K562 (cell line): ENCODE measurements around the gene SP2.

Experiments
- BCLAF1 ChIP-seq, 2 experiments: fragments of 450-650 bp in 1 of 2; IDR thresholded peaks; 2 replicates each; pipeline ENCODE4 v1.6.1; 2011 to 2017; ENCODE audit warnings: low read depth in 2 of 2, antibody characterized with exemption in 1 of 2, borderline replicate concordance in 1 of 2, low read length in 1 of 2, mild to moderate bottlenecking in 1 of 2, mixed read lengths in 1 of 2; ENCODE audit not compliant: control insufficient read depth in 1 of 2
- CTCF ChIP-seq, 3 experiments: IDR thresholded peaks in 2 of 3; conservative IDR thresholded peaks in 1 of 3; 2 replicates each; pipeline ENCODE4 v1.5.1; 2011 to 2012; ENCODE audit warnings: low read length in 3 of 3, mild to moderate bottlenecking in 3 of 3, control low read depth in 2 of 3, improper control_type of control experiment in 1 of 3, inconsistent platforms in 1 of 3, low read depth in 1 of 3, mixed read lengths in 1 of 3, moderate library complexity in 1 of 3; ENCODE audit not compliant: insufficient read depth in 2 of 3
- MLX ChIP-seq, 2 experiments: fragments of 450-650 bp in 1 of 2; sonication (generic) in 1 of 2; formaldehyde crosslinking; conservative IDR thresholded peaks; 2 replicates each; pipeline versions ENCODE4 v1.4.0 to v1.8.1; 2020 to 2022; ENCODE audit warnings: mild to moderate bottlenecking in 1 of 2, missing genetic modification reagents in 1 of 2
- POLR2A ChIP-seq: fragments of 450-650 bp; conservative IDR thresholded peaks from 2 replicates; pipeline ENCODE4 v1.6.1; 2016
- TF ChIP-seq, protein P1 (sequence below): sonication (generic); formaldehyde crosslinking; IDR thresholded peaks from 2 replicates; pipeline ENCODE4 v1.8.0; 2022; ENCODE audit warnings: missing genetic modification reagents, mild to moderate bottlenecking, moderate library complexity, borderline replicate concordance
- TF ChIP-seq, protein P2 (sequence below): fragments of 250-450 bp; sonication (Bioruptor Pico); IDR thresholded peaks from 2 replicates; pipeline ENCODE4 v1.4.0; 2020; ENCODE audit warnings: mild to moderate bottlenecking, moderate library complexity, borderline replicate concordance

GRCh38 chr17:47937941-47938340, 41.9 kb downstream of the SP2 start:
- TF ChIP-seq, protein P1, sequence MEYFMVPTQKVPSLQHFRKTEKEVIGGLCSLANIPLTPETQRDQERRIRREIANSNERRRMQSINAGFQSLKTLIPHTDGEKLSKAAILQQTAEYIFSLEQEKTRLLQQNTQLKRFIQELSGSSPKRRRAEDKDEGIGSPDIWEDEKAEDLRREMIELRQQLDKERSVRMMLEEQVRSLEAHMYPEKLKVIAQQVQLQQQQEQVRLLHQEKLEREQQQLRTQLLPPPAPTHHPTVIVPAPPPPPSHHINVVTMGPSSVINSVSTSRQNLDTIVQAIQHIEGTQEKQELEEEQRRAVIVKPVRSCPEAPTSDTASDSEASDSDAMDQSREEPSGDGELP, result no peak
- TF ChIP-seq BCLAF1 (IDR thresholded peaks at IDR 0.05; ENCODE audit: borderline replicate concordance in 1 of 2, control insufficient read depth in 1 of 2, low read depth in 2 of 2, low read length in 1 of 2) (no peak), MLX (CRISPR knock-in tag; conservative IDR thresholded peaks at IDR 0.05) (no peak), CTCF (IDR thresholded peaks at IDR 0.05 in 2 of 3, conservative IDR thresholded peaks at IDR 0.05 in 1 of 3; ENCODE audit: insufficient read depth in 2 of 3, low read depth in 1 of 3, low read length in 3 of 3) (no peak), POLR2A (no peak)
- TF ChIP-seq, protein P2, sequence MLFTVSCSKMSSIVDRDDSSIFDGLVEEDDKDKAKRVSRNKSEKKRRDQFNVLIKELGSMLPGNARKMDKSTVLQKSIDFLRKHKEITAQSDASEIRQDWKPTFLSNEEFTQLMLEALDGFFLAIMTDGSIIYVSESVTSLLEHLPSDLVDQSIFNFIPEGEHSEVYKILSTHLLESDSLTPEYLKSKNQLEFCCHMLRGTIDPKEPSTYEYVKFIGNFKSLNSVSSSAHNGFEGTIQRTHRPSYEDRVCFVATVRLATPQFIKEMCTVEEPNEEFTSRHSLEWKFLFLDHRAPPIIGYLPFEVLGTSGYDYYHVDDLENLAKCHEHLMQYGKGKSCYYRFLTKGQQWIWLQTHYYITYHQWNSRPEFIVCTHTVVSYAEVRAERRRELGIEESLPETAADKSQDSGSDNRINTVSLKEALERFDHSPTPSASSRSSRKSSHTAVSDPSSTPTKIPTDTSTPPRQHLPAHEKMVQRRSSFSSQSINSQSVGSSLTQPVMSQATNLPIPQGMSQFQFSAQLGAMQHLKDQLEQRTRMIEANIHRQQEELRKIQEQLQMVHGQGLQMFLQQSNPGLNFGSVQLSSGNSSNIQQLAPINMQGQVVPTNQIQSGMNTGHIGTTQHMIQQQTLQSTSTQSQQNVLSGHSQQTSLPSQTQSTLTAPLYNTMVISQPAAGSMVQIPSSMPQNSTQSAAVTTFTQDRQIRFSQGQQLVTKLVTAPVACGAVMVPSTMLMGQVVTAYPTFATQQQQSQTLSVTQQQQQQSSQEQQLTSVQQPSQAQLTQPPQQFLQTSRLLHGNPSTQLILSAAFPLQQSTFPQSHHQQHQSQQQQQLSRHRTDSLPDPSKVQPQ, result no peak
